Naive B cell (primary cell): ENCODE measurements around the gene WSCD2. TPM values are rescaled to one million over a fixed set of nuclear protein-coding genes. Genes with fewer than 3 reads are reported as not detected.
"Not testable (repeated sequence)": the region's sequence is repeated elsewhere in the genome, so short reads cannot be mapped to it uniquely, and the experiment has no call there.

Source experiments
- ATAC-seq, 2 donors: fragments of 150-1000 bp; cut with Tn5 transposase; 2 replicates each; pipeline ENCODE4 v1.10.0; 2021; ENCODE audit warnings: low read depth in 2 of 2, mild to moderate bottlenecking in 2 of 2, moderate library complexity in 2 of 2
- DNase-seq: peaks from one replicate; pipeline ENCODE4 v3.0.0; 2022
- H3K27ac Mint-ChIP-seq, 6 donors: one replicate each; pipeline ENCODE4 v1.8.0; 2020 to 2022; ENCODE audit warnings: mild to moderate bottlenecking in 6 of 6, mixed read lengths in 6 of 6, moderate library complexity in 5 of 6, inconsistent platforms in 2 of 6
- H3K27me3 Mint-ChIP-seq, 3 donors: one replicate each; pipeline ENCODE4 v1.8.0; 2021 to 2022; ENCODE audit warnings: mixed read lengths in 3 of 3, mild to moderate bottlenecking in 1 of 3
- H3K36me3 Mint-ChIP-seq, 2 donors: one replicate each; pipeline ENCODE4 v1.8.0; 2020 to 2022; ENCODE audit warnings: mixed read lengths in 2 of 2, inconsistent platforms in 1 of 2, mild to moderate bottlenecking in 1 of 2
- H3K4me1 Mint-ChIP-seq, 3 donors: one replicate each; pipeline ENCODE4 v1.8.0; 2020 to 2022; ENCODE audit warnings: mixed read lengths in 3 of 3, inconsistent platforms in 1 of 3, mild to moderate bottlenecking in 1 of 3, moderate library complexity in 1 of 3
- H3K4me3 Mint-ChIP-seq, 8 donors: one replicate each; pipeline ENCODE4 v1.8.0; 2020 to 2022; ENCODE audit warnings: mild to moderate bottlenecking in 8 of 8, mixed read lengths in 8 of 8, moderate library complexity in 8 of 8, inconsistent platforms in 2 of 8
- H3K9me3 Mint-ChIP-seq, 7 donors: one replicate each; pipeline ENCODE4 v1.8.0; 2020 to 2022; ENCODE audit warnings: mixed read lengths in 7 of 7, mild to moderate bottlenecking in 5 of 7, inconsistent platforms in 2 of 7, moderate library complexity in 1 of 7
- polyA plus RNA-seq, 6 donors: library from polyadenylated mRNA; unstranded; fragments of 300-500 nt; fragmentation: Illumina TruSeq; gene quantifications; one replicate each; pipeline ENCODE4 v1.2.3, GENCODE V29; 2021; ENCODE audit warnings: low read depth in 6 of 6

Gene WSCD2
- polyA plus RNA-seq, 6 donors from 2014 or later, result 0.13 to 0.53 TPM; not detected in 4

- no peak overlapping the region for H3K27ac Mint-ChIP-seq
- H3K4me1 Mint-ChIP-seq, result no peaks in the 10 kb centered on the region
- no peak overlapping the region for H3K4me3 Mint-ChIP-seq
- H3K9me3 Mint-ChIP-seq, result peaks cover 0 to 4% (median 0%) of the 10 kb centered on the region in 7 donors
- no peaks in the 10 kb centered on the region for H3K36me3 Mint-ChIP-seq
- DNase-seq (no peak), ATAC-seq (no peak)
- peaks cover 27 to 45% (median 32%) of the 10 kb centered on the region in 3 donors for H3K27me3 Mint-ChIP-seq
Measured at GRCh38 chr12:108201808-108202207, 72.7 kb downstream of the WSCD2 start.

GRCh38 chr12:108204117-108204987 is 75.3 kb downstream of the WSCD2 start:
- Mint-ChIP-seq H3K27me3 (peaks cover 28 to 42% (median 29%) of the 10 kb centered on the region in 3 donors), H3K4me3 (no peak overlapping the region), H3K4me1 (no peaks in the 10 kb centered on the region), H3K9me3 (peaks cover 0 to 9% (median 3%) of the 10 kb centered on the region in 7 donors), H3K27ac (peak overlapping the region in 1 of 6 donors; percentile 97), H3K36me3 (peaks cover 0 to 7% of the 10 kb centered on the region in 2 donors)
- DNase-seq, result no peak
- ATAC-seq, result no peak

- Mint-ChIP-seq H3K9me3 (peaks cover 0 to 12% (median 3%) of the 10 kb centered on the region in 7 donors), H3K4me1 (no peaks in the 10 kb centered on the region), H3K36me3 (peaks cover 0 to 7% of the 10 kb centered on the region in 2 donors), H3K4me3 (no peak overlapping the region), H3K27ac (no peak overlapping the region), H3K27me3 (peaks cover 29 to 55% (median 35%) of the 10 kb centered on the region in 3 donors)
- DNase-seq (no peak), ATAC-seq (no peak)
Measured at GRCh38 chr12:108205864-108206263, 76.8 kb downstream of the WSCD2 start.

GRCh38 chr12:108207791-108208730 is 79.0 kb downstream of the WSCD2 start:
- ATAC-seq (no peak), DNase-seq (no peak)
- Mint-ChIP-seq H3K27me3 (peaks cover 19 to 53% (median 35%) of the 10 kb centered on the region in 3 donors), H3K27ac (no peak overlapping the region), H3K36me3 (peaks cover 0 to 14% of the 10 kb centered on the region in 2 donors), H3K9me3 (peaks cover 0 to 16% (median 4%) of the 10 kb centered on the region in 7 donors), H3K4me1 (no peaks in the 10 kb centered on the region), H3K4me3 (no peak overlapping the region)

- ATAC-seq, result no peak
- H3K4me3 Mint-ChIP-seq, result no peak overlapping the region
- H3K27ac Mint-ChIP-seq, result no peak overlapping the region
- H3K4me1 Mint-ChIP-seq, result no peaks in the 10 kb centered on the region
- H3K36me3 Mint-ChIP-seq, result peaks cover 0 to 15% of the 10 kb centered on the region in 2 donors
- no peak for DNase-seq
- H3K27me3 Mint-ChIP-seq, result peaks cover 17 to 44% (median 40%) of the 10 kb centered on the region in 3 donors
- peaks cover 0 to 16% (median 4%) of the 10 kb centered on the region in 7 donors for H3K9me3 Mint-ChIP-seq
Measured at GRCh38 chr12:108210001-108210400, 80.9 kb downstream of the WSCD2 start.

GRCh38 chr12:108211157-108211556 is 82.1 kb downstream of the WSCD2 start:
- no peaks in the 10 kb centered on the region for H3K4me1 Mint-ChIP-seq
- peaks cover 0 to 15% of the 10 kb centered on the region in 2 donors for H3K36me3 Mint-ChIP-seq

GRCh38 chr12:108213871-108214445 is 84.9 kb downstream of the WSCD2 start:
- no peak overlapping the region for H3K27ac Mint-ChIP-seq
- DNase-seq (no peak), ATAC-seq (no peak)
- no peaks in the 10 kb centered on the region for H3K4me1 Mint-ChIP-seq
- peaks cover 0 to 7% (median 3%) of the 10 kb centered on the region in 7 donors for H3K9me3 Mint-ChIP-seq
- H3K4me3 Mint-ChIP-seq, result no peak overlapping the region
- peaks cover 0 to 8% of the 10 kb centered on the region in 2 donors for H3K36me3 Mint-ChIP-seq
- H3K27me3 Mint-ChIP-seq, result peaks cover 27 to 37% (median 36%) of the 10 kb centered on the region in 3 donors

More at GRCh38 chr12:108211157-108211556, 82.1 kb downstream of the WSCD2 start:
- ATAC-seq (no peak), DNase-seq (no peak)
- Mint-ChIP-seq H3K9me3 (peaks cover 0 to 16% (median 4%) of the 10 kb centered on the region in 7 donors), H3K27me3 (peaks cover 19 to 53% (median 40%) of the 10 kb centered on the region in 3 donors), H3K27ac (no peak overlapping the region), H3K4me3 (no peak overlapping the region)

GRCh38 chr12:108214486-108214885 is 85.4 kb downstream of the WSCD2 start:
- H3K27ac Mint-ChIP-seq, result no peak overlapping the region
- no peak overlapping the region for H3K4me3 Mint-ChIP-seq
- DNase-seq (no peak), ATAC-seq (no peak)
- H3K4me1 Mint-ChIP-seq, result no peaks in the 10 kb centered on the region
- H3K36me3 Mint-ChIP-seq, result peaks cover 0 to 8% of the 10 kb centered on the region in 2 donors
- peaks cover 31 to 43% (median 36%) of the 10 kb centered on the region in 3 donors for H3K27me3 Mint-ChIP-seq
- peaks cover 0 to 10% (median 3%) of the 10 kb centered on the region in 7 donors for H3K9me3 Mint-ChIP-seq

GRCh38 chr12:108215458-108215857 is 86.4 kb downstream of the WSCD2 start:
- H3K27me3 Mint-ChIP-seq, result peaks cover 28 to 44% (median 37%) of the 10 kb centered on the region in 3 donors

GRCh38 chr12:108218921-108219320 is 89.8 kb downstream of the WSCD2 start:
- peaks cover 0 to 4% (median 0%) of the 10 kb centered on the region in 7 donors for H3K9me3 Mint-ChIP-seq
- H3K36me3 Mint-ChIP-seq, result no peaks in the 10 kb centered on the region
- DNase-seq, result no peak
- peaks cover 18 to 27% (median 22%) of the 10 kb centered on the region in 3 donors for H3K27me3 Mint-ChIP-seq
- H3K4me1 Mint-ChIP-seq, result no peaks in the 10 kb centered on the region
- no peak overlapping the region for H3K27ac Mint-ChIP-seq
- no peak for ATAC-seq
- no peak overlapping the region for H3K4me3 Mint-ChIP-seq

More at GRCh38 chr12:108215458-108215857, 86.4 kb downstream of the WSCD2 start:
- ATAC-seq (no peak), DNase-seq (no peak)
- Mint-ChIP-seq H3K9me3 (peaks cover 0 to 7% (median 1%) of the 10 kb centered on the region in 7 donors), H3K4me3 (no peak overlapping the region), H3K4me1 (no peaks in the 10 kb centered on the region), H3K36me3 (peaks cover 0 to 8% of the 10 kb centered on the region in 2 donors), H3K27ac (no peak overlapping the region)

GRCh38 chr12:108225101-108225500 is 96.0 kb downstream of the WSCD2 start:
- H3K27ac Mint-ChIP-seq, ATAC-seq, H3K36me3 Mint-ChIP-seq, DNase-seq, H3K9me3 Mint-ChIP-seq, H3K4me3 Mint-ChIP-seq, H3K4me1 Mint-ChIP-seq: not testable (repeated sequence)
- peaks cover 0 to 13% (median 8%) of the 10 kb centered on the region in 3 donors for H3K27me3 Mint-ChIP-seq

GRCh38 chr12:108226866-108227265 is 97.8 kb downstream of the WSCD2 start:
- DNase-seq (no peak), ATAC-seq (no peak)
- peaks cover 6 to 17% (median 9%) of the 10 kb centered on the region in 3 donors for H3K27me3 Mint-ChIP-seq
- no peaks in the 10 kb centered on the region for H3K4me1 Mint-ChIP-seq
- H3K36me3 Mint-ChIP-seq, result no peaks in the 10 kb centered on the region
- no peak overlapping the region for H3K4me3 Mint-ChIP-seq
- peaks cover 0 to 18% (median 0%) of the 10 kb centered on the region in 7 donors for H3K9me3 Mint-ChIP-seq
- H3K27ac Mint-ChIP-seq, result no peak overlapping the region

- Mint-ChIP-seq H3K9me3 (peaks cover 0 to 18% (median 0%) of the 10 kb centered on the region in 7 donors), H3K4me3 (no peak overlapping the region), H3K27ac (no peak overlapping the region), H3K4me1 (no peaks in the 10 kb centered on the region), H3K36me3 (no peaks in the 10 kb centered on the region), H3K27me3 (peaks cover 6 to 17% (median 9%) of the 10 kb centered on the region in 3 donors)
- no peak for DNase-seq
- no peak for ATAC-seq
Measured at GRCh38 chr12:108228746-108229145, 99.7 kb downstream of the WSCD2 start.
